Measurements from ENCODE around the gene OR10A5. TPM values are rescaled to one million over a fixed set of nuclear protein-coding genes. Genes with fewer than 3 reads are reported as not detected.

Gene OR10A5
- total and polyA plus RNA-seq, 9 of the 15 experiments (the other 6 are each of a cell fraction or from before 2014, with no cell fraction given): 0.14 TPM; not detected in 8

DNA sequence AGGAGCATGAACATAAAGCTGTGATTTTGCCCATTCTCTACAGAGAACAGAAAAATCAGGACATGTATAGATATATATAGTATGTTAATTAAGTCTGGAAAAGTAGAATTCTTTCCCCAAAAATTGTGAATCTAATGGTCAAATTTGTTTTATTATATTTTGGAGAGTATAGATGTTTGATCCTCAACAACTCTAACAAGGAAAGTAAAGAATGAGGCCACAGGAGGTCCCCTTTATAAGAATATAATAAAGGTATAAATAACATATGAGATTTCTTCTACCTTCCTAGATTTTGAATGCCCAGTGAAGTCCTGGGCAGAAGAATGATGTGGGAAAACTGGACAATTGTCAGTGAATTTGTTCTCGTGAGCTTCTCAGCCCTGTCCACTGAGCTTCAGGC lies 30.8 kb downstream of the OR10A5 start, which contains the start of gene OR10A4:
Gene OR10A4 (plus strand): TSS at position 301 of the 400 bp plus-strand sequence. CDS start 23 bp downstream, at position 324.
- Histone ChIP-seq H3K9me3 (replicated peaks; ENCODE audit: control insufficient read depth, insufficient read depth, low read depth, low read length) (no peaks in the 10 kb centered on the region), H3K79me2 (ENCODE audit: control insufficient read depth, insufficient read depth, low read length) (no peaks in the 10 kb centered on the region), H3K4me2 (ENCODE audit: insufficient read depth, low read length) (no peak within 1 kb of the TSS), H3K9me1 (ENCODE audit: control insufficient read depth, insufficient read depth, low read length) (no peaks in the 10 kb centered on the region), H3K27me3 (ENCODE audit: control insufficient read depth in 2 of 2, insufficient read depth in 2 of 2, low read length in 2 of 2) (0 out of 5 replicates have a peak, but pooled peaks cover 0 to 6% of the 10 kb centered on the region in 2 experiments), H3K4me3 (no peak within 1 kb of the TSS), H2AFZ (ENCODE audit: low read depth, low read length) (no peak within 1 kb of the TSS), H3K27ac (ENCODE audit: extremely low read depth, low read depth, low read length) (no peak within 1 kb of the TSS), H3K36me3 (ENCODE audit: control insufficient read depth, insufficient read depth, low read length) (no peaks in the 10 kb centered on the region), H3K9ac (ENCODE audit: insufficient read depth in 1 of 2, low read depth in 2 of 2, low read length in 2 of 2) (no peak within 1 kb of the TSS), H3K4me1 (replicated peaks in 1 of 2; ENCODE audit: control insufficient read depth in 2 of 2, insufficient read depth in 2 of 2, low read length in 2 of 2) (no peaks in the 10 kb centered on the region), H4K20me1 (replicated peaks; ENCODE audit: control insufficient read depth, insufficient read depth, low read length) (no peaks in the 10 kb centered on the region)
- POLR2A ChIA-PET: interaction anchor here (1.9 kb wide), 1 partner anchor 13 kb away, joined by 10 read pairs; the partner anchor contains the start of gene OR10A2
- intact Hi-C loops (cut with micrococcal nuclease) (no loop called here), in situ Hi-C loops (cut with MboI) (no loop called here)
- ATAC-seq (no peak), DNase-seq (ENCODE audit: extremely low read depth in 1 of 4, low spot score in 3 of 4) (no peak), FAIRE-seq (no peak)
- BruUV-seq (replicated peaks): no TSS peak
- CTCF ChIA-PET (ENCODE audit: low intra/inter-chr PET ratio): no interaction called here
- WGBS (ENCODE audit: insufficient coverage, low coverage, missing lambda C conversion rate): 7% methylated on average over 1 of the region's 1 CpG
- no peak for TF ChIP-seq TBP (optimal IDR thresholded peaks at IDR 0.05; ENCODE audit: low read depth, low read length)
- no peak for TF ChIP-seq ZNF717 (CRISPR knock-in tag; IDR thresholded peaks at IDR 0.05)
- no peak for TF ChIP-seq PML (IDR thresholded peaks at IDR 0.05; ENCODE audit: low read length)
- TF ChIP-seq, protein P1, sequence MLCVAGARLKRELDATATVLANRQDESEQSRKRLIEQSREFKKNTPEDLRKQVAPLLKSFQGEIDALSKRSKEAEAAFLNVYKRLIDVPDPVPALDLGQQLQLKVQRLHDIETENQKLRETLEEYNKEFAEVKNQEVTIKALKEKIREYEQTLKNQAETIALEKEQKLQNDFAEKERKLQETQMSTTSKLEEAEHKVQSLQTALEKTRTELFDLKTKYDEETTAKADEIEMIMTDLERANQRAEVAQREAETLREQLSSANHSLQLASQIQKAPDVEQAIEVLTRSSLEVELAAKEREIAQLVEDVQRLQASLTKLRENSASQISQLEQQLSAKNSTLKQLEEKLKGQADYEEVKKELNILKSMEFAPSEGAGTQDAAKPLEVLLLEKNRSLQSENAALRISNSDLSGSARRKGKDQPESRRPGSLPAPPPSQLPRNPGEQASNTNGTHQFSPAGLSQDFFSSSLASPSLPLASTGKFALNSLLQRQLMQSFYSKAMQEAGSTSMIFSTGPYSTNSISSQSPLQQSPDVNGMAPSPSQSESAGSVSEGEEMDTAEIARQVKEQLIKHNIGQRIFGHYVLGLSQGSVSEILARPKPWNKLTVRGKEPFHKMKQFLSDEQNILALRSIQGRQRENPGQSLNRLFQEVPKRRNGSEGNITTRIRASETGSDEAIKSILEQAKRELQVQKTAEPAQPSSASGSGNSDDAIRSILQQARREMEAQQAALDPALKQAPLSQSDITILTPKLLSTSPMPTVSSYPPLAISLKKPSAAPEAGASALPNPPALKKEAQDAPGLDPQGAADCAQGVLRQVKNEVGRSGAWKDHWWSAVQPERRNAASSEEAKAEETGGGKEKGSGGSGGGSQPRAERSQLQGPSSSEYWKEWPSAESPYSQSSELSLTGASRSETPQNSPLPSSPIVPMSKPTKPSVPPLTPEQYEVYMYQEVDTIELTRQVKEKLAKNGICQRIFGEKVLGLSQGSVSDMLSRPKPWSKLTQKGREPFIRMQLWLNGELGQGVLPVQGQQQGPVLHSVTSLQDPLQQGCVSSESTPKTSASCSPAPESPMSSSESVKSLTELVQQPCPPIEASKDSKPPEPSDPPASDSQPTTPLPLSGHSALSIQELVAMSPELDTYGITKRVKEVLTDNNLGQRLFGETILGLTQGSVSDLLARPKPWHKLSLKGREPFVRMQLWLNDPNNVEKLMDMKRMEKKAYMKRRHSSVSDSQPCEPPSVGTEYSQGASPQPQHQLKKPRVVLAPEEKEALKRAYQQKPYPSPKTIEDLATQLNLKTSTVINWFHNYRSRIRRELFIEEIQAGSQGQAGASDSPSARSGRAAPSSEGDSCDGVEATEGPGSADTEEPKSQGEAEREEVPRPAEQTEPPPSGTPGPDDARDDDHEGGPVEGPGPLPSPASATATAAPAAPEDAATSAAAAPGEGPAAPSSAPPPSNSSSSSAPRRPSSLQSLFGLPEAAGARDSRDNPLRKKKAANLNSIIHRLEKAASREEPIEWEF (CRISPR knock-in tag; IDR thresholded peaks at IDR 0.05): no peak
- TF ChIP-seq, protein P2, sequence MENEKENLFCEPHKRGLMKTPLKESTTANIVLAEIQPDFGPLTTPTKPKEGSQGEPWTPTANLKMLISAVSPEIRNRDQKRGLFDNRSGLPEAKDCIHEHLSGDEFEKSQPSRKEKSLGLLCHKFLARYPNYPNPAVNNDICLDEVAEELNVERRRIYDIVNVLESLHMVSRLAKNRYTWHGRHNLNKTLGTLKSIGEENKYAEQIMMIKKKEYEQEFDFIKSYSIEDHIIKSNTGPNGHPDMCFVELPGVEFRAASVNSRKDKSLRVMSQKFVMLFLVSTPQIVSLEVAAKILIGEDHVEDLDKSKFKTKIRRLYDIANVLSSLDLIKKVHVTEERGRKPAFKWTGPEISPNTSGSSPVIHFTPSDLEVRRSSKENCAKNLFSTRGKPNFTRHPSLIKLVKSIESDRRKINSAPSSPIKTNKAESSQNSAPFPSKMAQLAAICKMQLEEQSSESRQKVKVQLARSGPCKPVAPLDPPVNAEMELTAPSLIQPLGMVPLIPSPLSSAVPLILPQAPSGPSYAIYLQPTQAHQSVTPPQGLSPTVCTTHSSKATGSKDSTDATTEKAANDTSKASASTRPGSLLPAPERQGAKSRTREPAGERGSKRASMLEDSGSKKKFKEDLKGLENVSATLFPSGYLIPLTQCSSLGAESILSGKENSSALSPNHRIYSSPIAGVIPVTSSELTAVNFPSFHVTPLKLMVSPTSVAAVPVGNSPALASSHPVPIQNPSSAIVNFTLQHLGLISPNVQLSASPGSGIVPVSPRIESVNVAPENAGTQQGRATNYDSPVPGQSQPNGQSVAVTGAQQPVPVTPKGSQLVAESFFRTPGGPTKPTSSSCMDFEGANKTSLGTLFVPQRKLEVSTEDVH (IDR thresholded peaks at IDR 0.05; ENCODE audit: low read depth, partially characterized antibody): no peak
- TF ChIP-seq, protein P3, sequence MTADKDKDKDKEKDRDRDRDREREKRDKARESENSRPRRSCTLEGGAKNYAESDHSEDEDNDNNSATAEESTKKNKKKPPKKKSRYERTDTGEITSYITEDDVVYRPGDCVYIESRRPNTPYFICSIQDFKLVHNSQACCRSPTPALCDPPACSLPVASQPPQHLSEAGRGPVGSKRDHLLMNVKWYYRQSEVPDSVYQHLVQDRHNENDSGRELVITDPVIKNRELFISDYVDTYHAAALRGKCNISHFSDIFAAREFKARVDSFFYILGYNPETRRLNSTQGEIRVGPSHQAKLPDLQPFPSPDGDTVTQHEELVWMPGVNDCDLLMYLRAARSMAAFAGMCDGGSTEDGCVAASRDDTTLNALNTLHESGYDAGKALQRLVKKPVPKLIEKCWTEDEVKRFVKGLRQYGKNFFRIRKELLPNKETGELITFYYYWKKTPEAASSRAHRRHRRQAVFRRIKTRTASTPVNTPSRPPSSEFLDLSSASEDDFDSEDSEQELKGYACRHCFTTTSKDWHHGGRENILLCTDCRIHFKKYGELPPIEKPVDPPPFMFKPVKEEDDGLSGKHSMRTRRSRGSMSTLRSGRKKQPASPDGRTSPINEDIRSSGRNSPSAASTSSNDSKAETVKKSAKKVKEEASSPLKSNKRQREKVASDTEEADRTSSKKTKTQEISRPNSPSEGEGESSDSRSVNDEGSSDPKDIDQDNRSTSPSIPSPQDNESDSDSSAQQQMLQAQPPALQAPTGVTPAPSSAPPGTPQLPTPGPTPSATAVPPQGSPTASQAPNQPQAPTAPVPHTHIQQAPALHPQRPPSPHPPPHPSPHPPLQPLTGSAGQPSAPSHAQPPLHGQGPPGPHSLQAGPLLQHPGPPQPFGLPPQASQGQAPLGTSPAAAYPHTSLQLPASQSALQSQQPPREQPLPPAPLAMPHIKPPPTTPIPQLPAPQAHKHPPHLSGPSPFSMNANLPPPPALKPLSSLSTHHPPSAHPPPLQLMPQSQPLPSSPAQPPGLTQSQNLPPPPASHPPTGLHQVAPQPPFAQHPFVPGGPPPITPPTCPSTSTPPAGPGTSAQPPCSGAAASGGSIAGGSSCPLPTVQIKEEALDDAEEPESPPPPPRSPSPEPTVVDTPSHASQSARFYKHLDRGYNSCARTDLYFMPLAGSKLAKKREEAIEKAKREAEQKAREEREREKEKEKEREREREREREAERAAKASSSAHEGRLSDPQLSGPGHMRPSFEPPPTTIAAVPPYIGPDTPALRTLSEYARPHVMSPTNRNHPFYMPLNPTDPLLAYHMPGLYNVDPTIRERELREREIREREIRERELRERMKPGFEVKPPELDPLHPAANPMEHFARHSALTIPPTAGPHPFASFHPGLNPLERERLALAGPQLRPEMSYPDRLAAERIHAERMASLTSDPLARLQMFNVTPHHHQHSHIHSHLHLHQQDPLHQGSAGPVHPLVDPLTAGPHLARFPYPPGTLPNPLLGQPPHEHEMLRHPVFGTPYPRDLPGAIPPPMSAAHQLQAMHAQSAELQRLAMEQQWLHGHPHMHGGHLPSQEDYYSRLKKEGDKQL (CRISPR knock-in tag; IDR thresholded peaks at IDR 0.05; ENCODE audit: borderline replicate concordance): no peak

All from K562 (cell line).